ENCODE measurements around the gene DAP. TPM values are rescaled to one million over a fixed set of nuclear protein-coding genes. Genes with fewer than 3 reads are reported as not detected.
"Not testable (repeated sequence)": the region's sequence is repeated elsewhere in the genome, so short reads cannot be mapped to it uniquely, and the experiment has no call there.

The DAP gene, protein sequence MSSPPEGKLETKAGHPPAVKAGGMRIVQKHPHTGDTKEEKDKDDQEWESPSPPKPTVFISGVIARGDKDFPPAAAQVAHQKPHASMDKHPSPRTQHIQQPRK
- polyA plus RNA-seq (ENCODE audit: insufficient read length in 12 of 12) = 10 to 100 TPM in 11 of 12 donors, not detected in 1; 39.2 to 84.9 (median 52.9) TPM
- long read RNA-seq, donor 1, transcript DAP-201 (4 exons, 2,339 nt) = major isoform, 39 of 44 reads
- long read RNA-seq, donor 1, transcript DAP-204 (2 exons, 277 nt) = minor isoform, 5 of 44 reads
- long read RNA-seq, donor 1, partial matches to known transcripts = 0 of 44 reads
- long read RNA-seq, donor 1, other reads (novel, unspliced or antisense) = 0 of 44 reads
- long read RNA-seq, donor 2, transcript DAP-201 (4 exons, 2,339 nt) = major isoform, 38 of 40 reads
- long read RNA-seq, donor 2, partial matches to known transcripts = 0 of 40 reads
- long read RNA-seq, donor 2, other reads (novel, unspliced or antisense) = 0 of 40 reads
- long read RNA-seq, donor 3, transcript DAP-201 (4 exons, 2,339 nt) = major isoform, 9 of 9 reads
- long read RNA-seq, donor 3, partial matches to known transcripts = 0 of 9 reads
- long read RNA-seq, donor 3, other reads (novel, unspliced or antisense) = 0 of 9 reads
- long read RNA-seq, donor 4, transcript DAP-201 (4 exons, 2,339 nt) = major isoform, 13 of 13 reads
- long read RNA-seq, donor 4, partial matches to known transcripts = 0 of 13 reads
- long read RNA-seq, donor 4, other reads (novel, unspliced or antisense) = 0 of 13 reads
- long read RNA-seq, donor 5, transcript DAP-201 (4 exons, 2,339 nt) = major isoform, 25 of 25 reads
- long read RNA-seq, donor 5, partial matches to known transcripts = 0 of 25 reads
- long read RNA-seq, donor 5, other reads (novel, unspliced or antisense) = 0 of 25 reads
- long read RNA-seq, donor 6, transcript DAP-201 (4 exons, 2,339 nt) = major isoform, 14 of 15 reads
- long read RNA-seq, donor 6, partial matches to known transcripts = 0 of 15 reads
- long read RNA-seq, donor 6, other reads (novel, unspliced or antisense) = 0 of 15 reads
- long read RNA-seq, donor 7, transcript DAP-201 (4 exons, 2,339 nt) = major isoform, 9 of 9 reads
- long read RNA-seq, donor 7, partial matches to known transcripts = 0 of 9 reads
- long read RNA-seq, donor 7, other reads (novel, unspliced or antisense) = 0 of 9 reads
- long read RNA-seq, donor 8, transcript DAP-201 (4 exons, 2,339 nt) = major isoform, 23 of 25 reads
- long read RNA-seq, donor 8, partial matches to known transcripts = 0 of 25 reads
- long read RNA-seq, donor 8, other reads (novel, unspliced or antisense) = 0 of 25 reads
- long read RNA-seq, donor 9, transcript DAP-201 (4 exons, 2,339 nt) = major isoform, 19 of 22 reads
- long read RNA-seq, donor 9, partial matches to known transcripts = 0 of 22 reads
- long read RNA-seq, donor 9, other reads (novel, unspliced or antisense) = 0 of 22 reads
- long read RNA-seq, donor 10, transcript DAP-201 (4 exons, 2,339 nt) = major isoform, 24 of 25 reads
- long read RNA-seq, donor 10, partial matches to known transcripts = 0 of 25 reads
- long read RNA-seq, donor 10, other reads (novel, unspliced or antisense) = 0 of 25 reads
- long read RNA-seq, donor 11, transcript DAP-201 (4 exons, 2,339 nt) = major isoform, 36 of 36 reads
- long read RNA-seq, donor 11, partial matches to known transcripts = 0 of 36 reads
- long read RNA-seq, donor 11, other reads (novel, unspliced or antisense) = 0 of 36 reads

GRCh38 chr5:10761185-10761932 lies at the start of gene DAP:
Gene DAP (minus strand): TSS chr5:10761234. CDS start chr5:10761068, 166 bp downstream.
- peak; percentile 91 for DNase-seq

DNA sequence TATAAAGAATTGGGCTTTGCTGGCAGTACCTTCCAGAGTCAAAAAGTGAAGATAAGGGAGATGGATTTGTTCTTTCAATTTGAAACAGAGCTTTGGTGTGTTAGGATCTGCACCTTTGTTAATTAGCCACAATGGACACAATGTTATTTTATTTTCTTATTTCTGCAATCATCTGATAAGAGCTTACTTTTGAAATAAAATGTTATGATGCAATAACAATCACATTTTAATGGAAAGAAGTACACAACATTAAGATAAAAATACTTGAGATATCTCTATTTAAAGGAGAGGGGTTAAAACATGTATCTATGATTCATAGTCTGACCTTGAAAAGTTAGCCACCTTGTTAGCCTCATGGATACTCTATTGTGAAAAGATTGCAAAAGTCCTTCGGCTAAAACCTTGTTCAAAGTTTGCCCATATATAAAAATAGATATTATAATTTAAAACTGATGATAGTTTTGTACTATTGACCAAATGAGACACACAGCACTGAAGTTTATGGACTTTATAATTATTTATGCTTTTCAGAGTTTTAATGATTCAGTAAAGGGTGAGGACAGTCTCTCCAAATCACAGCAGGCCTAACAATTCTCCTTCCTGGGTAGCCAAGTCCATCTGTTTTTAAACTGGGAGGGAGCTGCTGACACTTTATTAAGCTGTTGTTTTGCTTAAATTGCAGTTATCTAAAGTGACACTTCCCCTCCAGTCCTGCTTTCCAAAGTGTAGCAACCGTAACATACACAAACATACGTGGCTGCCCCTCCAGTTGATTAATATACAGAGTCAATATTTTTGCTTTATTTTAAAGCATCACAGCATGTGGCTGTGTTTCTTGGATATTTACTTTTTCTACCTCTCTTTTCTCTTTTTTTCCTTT lies 47.6 kb upstream of the DAP start:
- DNase-seq = no peak

GRCh38 chr5:10801931-10802666 lies 41.1 kb upstream of the DAP start:
- no peak for DNase-seq

- no peak for DNase-seq
These were observed 39.8 kb upstream of the DAP start for GRCh38 chr5:10800852-10801251.

GRCh38 chr5:10797261-10797660 lies 36.2 kb upstream of the DAP start:
- no peak for DNase-seq

DNA sequence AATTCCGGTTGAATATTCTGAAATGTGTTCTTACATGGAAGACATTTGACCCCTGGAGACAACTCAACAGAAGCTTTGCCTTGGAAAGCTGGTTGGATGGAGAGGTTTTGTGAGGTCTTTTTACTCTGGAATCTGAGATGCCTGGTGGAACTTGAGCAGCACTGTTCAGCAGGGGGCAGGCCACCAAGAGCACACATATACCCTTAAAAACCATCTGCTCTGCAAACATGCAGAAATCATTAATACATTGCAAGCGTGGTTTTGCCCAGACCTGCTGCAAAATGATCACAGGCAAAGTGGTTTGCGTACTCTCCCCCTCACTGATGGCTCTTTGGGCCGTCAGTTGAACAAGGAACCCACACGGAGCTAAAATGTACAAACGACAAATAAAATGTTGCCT lies 32.8 kb upstream of the DAP start:
- peak; percentile 5 for DNase-seq

GRCh38 chr5:10792336-10792735 lies 31.3 kb upstream of the DAP start:
- DNase-seq = no peak

GRCh38 chr5:10789726-10790125 lies 28.7 kb upstream of the DAP start:
- DNase-seq = no peak

- peak; percentile 25 for DNase-seq
These were observed 28.0 kb upstream of the DAP start for GRCh38 chr5:10789021-10789420.

DNA sequence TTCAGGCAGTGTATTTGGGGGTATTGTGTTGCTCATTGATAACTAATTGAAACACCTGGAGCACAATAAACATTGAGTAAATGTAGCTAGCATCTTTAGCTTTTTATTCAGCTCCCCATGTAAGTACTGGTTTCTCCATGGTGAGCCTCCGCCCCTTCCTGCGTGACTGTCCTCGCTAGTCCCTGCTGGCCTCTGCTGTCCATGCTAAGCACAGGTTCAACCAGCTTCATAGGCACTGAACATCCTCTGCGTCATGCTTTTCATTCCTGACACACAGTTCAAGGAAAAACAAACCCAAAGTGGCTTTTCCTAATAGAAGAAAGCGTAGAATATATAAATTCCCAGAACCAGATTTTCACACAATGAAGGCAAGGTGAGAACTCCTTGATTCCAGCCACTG lies 27.3 kb upstream of the DAP start:
- DNase-seq = no peak

DNA sequence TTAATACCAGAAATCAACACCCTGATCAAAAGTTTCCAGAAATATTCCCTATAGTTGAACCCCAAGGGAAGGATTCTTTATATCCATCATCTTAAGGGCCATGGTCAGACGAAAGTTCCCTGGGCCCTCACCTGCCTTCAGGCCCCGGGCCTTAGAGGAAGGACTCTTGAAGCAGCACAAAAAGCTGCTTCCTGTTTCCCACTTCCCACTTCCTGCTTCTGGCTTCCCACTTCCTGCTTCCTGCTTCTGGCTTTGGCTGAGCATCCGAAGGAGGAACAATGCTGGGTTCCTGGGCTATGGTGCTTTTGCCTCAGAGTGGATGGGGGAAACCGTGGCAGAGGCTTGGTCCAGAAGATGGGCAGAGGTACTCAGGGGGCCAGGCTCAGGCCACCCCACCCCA lies 25.8 kb upstream of the DAP start:
- no peak for DNase-seq

DNA sequence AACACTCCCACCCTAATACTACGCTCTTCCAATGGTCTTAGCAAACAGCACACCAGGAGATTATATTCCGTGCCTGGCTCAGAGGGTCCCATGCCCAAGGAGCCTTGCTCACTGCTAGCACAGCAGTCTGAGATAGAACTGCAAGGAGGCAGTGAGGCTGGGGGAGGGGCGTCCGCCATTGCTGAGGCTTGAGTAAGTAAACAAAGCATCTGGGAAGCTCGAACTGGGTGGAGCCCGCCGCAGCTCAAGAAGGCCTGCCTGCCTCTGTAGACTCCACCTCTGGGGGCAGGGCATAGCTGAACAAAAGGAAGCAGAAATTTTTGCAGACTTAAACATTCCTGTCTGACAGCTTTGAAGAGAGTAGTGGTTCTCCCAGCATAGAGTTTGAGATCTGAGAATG lies 19.2 kb upstream of the DAP start:
- DNase-seq = not testable (repeated sequence)

GRCh38 chr5:10779592-10779991 lies 18.6 kb upstream of the DAP start:
- no peak for DNase-seq

- no peak for DNase-seq
These were observed 17.3 kb upstream of the DAP start for GRCh38 chr5:10778179-10778910.

DNA sequence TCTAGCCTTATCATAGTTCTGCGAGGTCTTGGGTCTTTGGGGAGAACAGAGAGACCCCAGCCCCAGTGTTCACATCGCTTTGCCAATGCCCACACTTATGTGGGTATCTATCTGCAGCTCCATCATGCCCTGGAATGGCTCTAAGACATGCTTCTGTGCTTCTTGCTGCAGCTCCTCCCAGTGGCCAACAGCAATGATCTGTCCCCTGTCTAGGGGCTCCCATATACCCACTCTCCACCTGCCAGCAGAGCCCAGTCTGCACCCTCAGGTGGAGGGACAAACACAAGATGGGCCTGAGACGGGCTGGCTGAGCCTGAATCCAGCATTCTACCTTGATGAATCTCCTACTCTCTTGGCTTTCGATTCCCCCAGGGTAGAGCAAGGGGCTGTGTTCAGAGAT lies 14.6 kb upstream of the DAP start:
- no peak for DNase-seq

- DNase-seq = no peak
These were observed 12.0 kb upstream of the DAP start for GRCh38 chr5:10772901-10773585.

- DNase-seq = no peak
These were observed 7.4 kb upstream of the DAP start for GRCh38 chr5:10768328-10768899.

All from muscle of arm (tissue), 14 donors.